Measurements from ENCODE around the gene GPAM. TPM values are rescaled to one million over a fixed set of nuclear protein-coding genes. Genes with fewer than 3 reads are reported as not detected.

GPAM gene
- total and polyA plus RNA-seq, 7 donors = 0.92 to 61.4 (median 5.5) TPM

GRCh38 chr10:112185959-112186358 lies 2.4 kb upstream of the GPAM start:
- no peak for DNase-seq
- intact Hi-C loops (cut with DNase I) = loop anchor here (2.0 kb wide), 1 partner anchor 129 kb away; no protein-coding TSS in a partner anchor
- H3K27ac ChIP-seq = no peak overlapping the region
- H3K9me3 ChIP-seq = no peaks in the 10 kb centered on the region
- no peaks in the 10 kb centered on the region for H3K36me3 ChIP-seq
- H3K27me3 ChIP-seq = no peaks in the 10 kb centered on the region
- TF ChIP-seq EP300 (IDR thresholded peaks at IDR 0.05) (no peak), POLR2A (IDR thresholded peaks at IDR 0.05) (no peak), POLR2AphosphoS5 (IDR thresholded peaks at IDR 0.05) (no peak), CTCF (IDR thresholded peaks at IDR 0.05) (no peak)
- peaks cover 0 to 16% (median 10%) of the 10 kb centered on the region in 4 donors for H3K4me1 ChIP-seq
- 92 to 97% methylated on average over 1 of the region's 1 CpG for WGBS, 2 donors
- no peak overlapping the region for H3K4me3 ChIP-seq

GRCh38 chr10:112184379-112184778 lies 814 bp upstream of the GPAM start:
- Histone ChIP-seq H3K27me3 (no peaks in the 10 kb centered on the region), H3K9me3 (no peaks in the 10 kb centered on the region), H3K4me1 (peaks cover 0 to 16% (median 10%) of the 10 kb centered on the region in 4 donors), H3K27ac (peak overlapping the region in 3 of 4 donors; percentile 78 to 81 (median 79)), H3K4me3 (peak overlapping the region in 3 of 4 donors; percentile 59 to 81 (median 75)), H3K36me3 (peaks cover 0 to 15% (median 2%) of the 10 kb centered on the region in 4 donors)
- no peak for DNase-seq
- no peak for TF ChIP-seq CTCF (IDR thresholded peaks at IDR 0.05)
- no peak for TF ChIP-seq POLR2AphosphoS5 (IDR thresholded peaks at IDR 0.05)
- no peak for TF ChIP-seq EP300 (IDR thresholded peaks at IDR 0.05)
- no peak for TF ChIP-seq POLR2A (IDR thresholded peaks at IDR 0.05)
- WGBS, 2 donors = 8 to 17% methylated on average over 2 of the region's 2 CpGs
- intact Hi-C loops (cut with DNase I) = loop anchor here (2.0 to 5.0 kb wide), 2 partner anchors 130 to 263 kb away; partner anchors contain the start of genes VTI1A and ZDHHC6

GRCh38 chr10:112184052-112184371 lies 447 bp upstream of the GPAM start:
- H3K27ac ChIP-seq = peak overlapping the region; percentile 67 to 81 (median 78)
- no peaks in the 10 kb centered on the region for H3K27me3 ChIP-seq
- 4 to 8% methylated on average over 5 of the region's 5 CpGs for WGBS, 2 donors
- TF ChIP-seq CTCF (IDR thresholded peaks at IDR 0.05) (no peak), POLR2AphosphoS5 (IDR thresholded peaks at IDR 0.05) (no peak), EP300 (IDR thresholded peaks at IDR 0.05) (no peak), POLR2A (IDR thresholded peaks at IDR 0.05) (no peak)
- peaks cover 0 to 19% (median 3%) of the 10 kb centered on the region in 4 donors for H3K36me3 ChIP-seq
- H3K4me1 ChIP-seq = peaks cover 0 to 16% (median 10%) of the 10 kb centered on the region in 4 donors
- peak overlapping the region; percentile 59 to 83 (median 78) for H3K4me3 ChIP-seq
- no peak for DNase-seq
- H3K9me3 ChIP-seq = no peaks in the 10 kb centered on the region
- intact Hi-C loops (cut with DNase I) = loop anchor here (2.0 to 5.0 kb wide), 2 partner anchors 131 to 263 kb away; partner anchors contain the start of genes VTI1A and ZDHHC6

GRCh38 chr10:112182784-112183328 lies 709 bp downstream of the GPAM start:
- H3K36me3 ChIP-seq = peaks cover 0 to 31% (median 4%) of the 10 kb centered on the region in 4 donors
- no peak for DNase-seq
- peak overlapping the region; percentile 67 to 81 (median 78) for H3K27ac ChIP-seq
- intact Hi-C loops (cut with DNase I) = loop anchor here (5.0 kb wide), 1 partner anchor 264 kb away; the partner anchor contains the start of genes VTI1A and ZDHHC6
- peak overlapping the region; percentile 59 to 83 (median 78) for H3K4me3 ChIP-seq
- no peaks in the 10 kb centered on the region for H3K27me3 ChIP-seq
- H3K9me3 ChIP-seq = no peaks in the 10 kb centered on the region
- no peak for TF ChIP-seq EP300 (IDR thresholded peaks at IDR 0.05)
- TF ChIP-seq POLR2AphosphoS5 (IDR thresholded peaks at IDR 0.05) = no peak
- TF ChIP-seq POLR2A (IDR thresholded peaks at IDR 0.05) = no peak
- TF ChIP-seq CTCF (IDR thresholded peaks at IDR 0.05) = no peak
- H3K4me1 ChIP-seq = peaks cover 0 to 16% (median 10%) of the 10 kb centered on the region in 4 donors
- WGBS, 2 donors = 13 to 33% methylated on average over 10 of the region's 10 CpGs
